Nephron progenitor cell (in vitro differentiated cells): ENCODE results near the gene KRTAP22-1.

Experiments used
- DNase-seq: peaks from one replicate; pipeline ENCODE4 v3.0.0; 2021
- H3K27ac Mint-ChIP-seq: 2 replicates; pipeline ENCODE4 v1.8.0; 2021; ENCODE audit warnings: mild to moderate bottlenecking, moderate library complexity, mixed read lengths
- H3K27me3 Mint-ChIP-seq: 2 replicates; pipeline ENCODE4 v1.8.0; 2021; ENCODE audit warnings: mild to moderate bottlenecking, low read depth, mixed read lengths; ENCODE audit not compliant: poor library complexity
- H3K36me3 Mint-ChIP-seq: 2 replicates; pipeline ENCODE4 v1.8.0; 2021; ENCODE audit warnings: low read depth, mixed read lengths
- H3K4me1 Mint-ChIP-seq: 2 replicates; pipeline ENCODE4 v1.8.0; 2021; ENCODE audit warnings: mixed read lengths
- H3K4me3 Mint-ChIP-seq: 2 replicates; pipeline ENCODE4 v1.8.0; 2021; ENCODE audit warnings: mild to moderate bottlenecking, moderate library complexity, mixed read lengths
- H3K9me3 Mint-ChIP-seq: 2 replicates; pipeline ENCODE4 v1.8.0; 2021; ENCODE audit warnings: mild to moderate bottlenecking, moderate library complexity, mixed read lengths
- CTCF ChIP-seq: fragments of 200-600 bp; sonication (generic); IDR thresholded peaks from 2 replicates; pipeline ENCODE4 v1.5.0; 2021; ENCODE audit warnings: antibody characterized with exemption

KRTAP22-1 gene

GRCh38 chr21:30628109-30628508, 27.2 kb downstream of the KRTAP22-1 start:
- DNase-seq = no peak
- Mint-ChIP-seq H3K27me3 (no peaks in the 10 kb centered on the region), H3K4me3 (no peak overlapping the region), H3K36me3 (no peaks in the 10 kb centered on the region), H3K4me1 (no peaks in the 10 kb centered on the region), H3K9me3 (peaks cover 42% of the 10 kb centered on the region), H3K27ac (no peak overlapping the region)
- no peak for TF ChIP-seq CTCF

DNA sequence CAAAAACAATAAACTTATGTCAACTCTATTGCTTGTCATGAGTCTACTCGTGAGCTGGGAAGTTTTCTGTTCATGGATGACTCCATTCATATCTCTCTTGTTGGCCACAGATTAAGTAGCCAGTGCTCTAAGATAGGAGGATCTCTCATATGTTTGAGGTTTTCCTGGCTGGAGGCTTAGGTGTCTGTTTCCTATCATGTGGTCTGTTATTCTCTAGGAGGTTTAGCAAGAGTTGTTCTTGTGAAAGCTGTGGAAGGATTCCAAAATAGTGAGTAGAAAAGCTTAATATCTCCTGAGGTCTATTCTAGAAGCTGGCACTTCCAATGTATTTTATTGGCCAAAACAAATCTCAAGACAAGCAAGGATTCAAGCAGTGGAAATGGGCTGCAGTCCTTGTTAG, 28.3 kb downstream of the KRTAP22-1 start:
- Mint-ChIP-seq H3K27ac (no peak overlapping the region), H3K36me3 (no peaks in the 10 kb centered on the region), H3K4me3 (no peak overlapping the region), H3K4me1 (no peaks in the 10 kb centered on the region), H3K27me3 (no peaks in the 10 kb centered on the region), H3K9me3 (peaks cover 34% of the 10 kb centered on the region)
- no peak for DNase-seq
- TF ChIP-seq CTCF = no peak

DNA sequence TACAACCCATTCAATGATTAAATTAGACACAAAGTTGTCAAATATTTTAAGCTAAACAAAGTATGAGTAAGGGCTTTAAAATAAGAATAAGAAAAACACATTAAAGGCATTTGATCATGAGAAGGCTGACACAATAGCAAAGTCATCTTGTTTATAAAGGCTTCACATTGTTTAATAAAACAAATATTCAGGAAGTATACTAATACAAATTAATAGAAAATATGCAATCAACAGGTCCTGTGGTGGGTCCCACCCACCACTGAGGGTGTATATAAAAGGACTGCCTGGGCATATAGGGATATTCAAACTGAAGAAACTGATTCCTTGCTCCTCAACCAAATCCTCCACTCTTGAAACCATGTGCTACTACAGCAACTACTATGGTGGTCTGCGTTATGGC, 34.0 kb downstream of the KRTAP22-1 start, which contains the start of gene KRTAP20-2:
TSS of gene KRTAP20-2 (plus strand) at position 301 of the 400 bp plus-strand sequence. CDS start at position 359, 58 bp downstream.
- no peak for DNase-seq
- Mint-ChIP-seq H3K36me3 (no peaks in the 10 kb centered on the region), H3K4me3 (no peak within 1 kb of the TSS), H3K27me3 (peaks cover 8% of the 10 kb centered on the region), H3K4me1 (no peaks in the 10 kb centered on the region), H3K9me3 (peaks cover 13% of the 10 kb centered on the region), H3K27ac (no peak within 1 kb of the TSS)
- no peak for TF ChIP-seq CTCF

DNA sequence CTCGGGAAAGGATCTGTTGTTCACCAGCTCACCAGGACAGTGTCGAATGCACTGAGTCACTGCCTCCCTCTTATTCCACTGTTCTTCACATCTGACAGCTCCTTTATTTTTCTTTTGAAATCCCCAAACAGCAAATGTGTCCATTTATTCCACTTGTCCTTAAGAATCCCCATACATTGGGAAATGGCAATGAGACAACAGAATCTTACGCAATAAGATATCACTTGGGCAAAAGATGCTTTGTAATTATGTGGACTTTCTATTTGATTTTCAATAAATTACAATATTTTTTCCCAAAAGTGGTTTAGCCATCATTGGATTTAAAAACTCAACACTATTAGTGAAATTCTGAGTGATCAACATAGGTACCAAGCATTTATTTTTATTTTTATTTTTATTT, 37.8 kb downstream of the KRTAP22-1 start:
- Mint-ChIP-seq H3K4me3 (no peak overlapping the region), H3K36me3 (no peaks in the 10 kb centered on the region), H3K9me3 (peaks cover 23% of the 10 kb centered on the region), H3K27me3 (peaks cover 8% of the 10 kb centered on the region), H3K27ac (no peak overlapping the region), H3K4me1 (no peaks in the 10 kb centered on the region)
- no peak for TF ChIP-seq CTCF
- no peak for DNase-seq

DNA sequence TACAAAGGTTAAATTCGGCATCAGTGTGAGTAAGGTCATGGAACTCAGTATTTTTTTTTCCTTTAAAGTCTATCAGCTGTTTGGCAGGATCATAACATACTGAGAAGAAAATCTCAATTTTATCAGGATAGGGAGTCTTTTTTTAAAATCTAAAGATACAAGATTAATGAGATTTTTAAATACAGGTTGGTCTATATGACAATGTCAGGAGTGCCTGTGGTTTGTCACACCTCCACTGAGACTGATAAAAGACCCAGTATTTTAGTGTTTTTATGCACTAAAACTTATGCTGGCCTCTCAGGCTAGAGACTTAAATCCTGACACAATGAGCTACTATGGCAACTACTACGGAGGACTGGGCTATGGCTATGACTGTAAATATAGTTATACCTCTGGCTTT, 41.7 kb downstream of the KRTAP22-1 start, which contains the start of gene KRTAP20-3:
TSS of gene KRTAP20-3 (plus strand) at position 301 of the 400 bp plus-strand sequence.
- no peak for TF ChIP-seq CTCF
- no peak within 1 kb of the TSS for H3K4me3 Mint-ChIP-seq
- no peak for DNase-seq
- no peaks in the 10 kb centered on the region for H3K4me1 Mint-ChIP-seq
- H3K27ac Mint-ChIP-seq = no peak within 1 kb of the TSS
- peaks cover 42% of the 10 kb centered on the region for H3K9me3 Mint-ChIP-seq
- H3K36me3 Mint-ChIP-seq = no peaks in the 10 kb centered on the region
- peaks cover 5% of the 10 kb centered on the region for H3K27me3 Mint-ChIP-seq

- no peak for TF ChIP-seq CTCF
- no peak for DNase-seq
- H3K4me3 Mint-ChIP-seq = no peak overlapping the region
- H3K27me3 Mint-ChIP-seq = no peaks in the 10 kb centered on the region
- peaks cover 35% of the 10 kb centered on the region for H3K9me3 Mint-ChIP-seq
- H3K4me1 Mint-ChIP-seq = no peaks in the 10 kb centered on the region
- no peak overlapping the region for H3K27ac Mint-ChIP-seq
- H3K36me3 Mint-ChIP-seq = no peaks in the 10 kb centered on the region
These were observed 46.1 kb downstream of the KRTAP22-1 start for GRCh38 chr21:30646904-30647414.
